HG03442 (cell line): ENCODE results near the gene PEX14.

Source experiments
- ATAC-seq: cut with Tn5 transposase; IDR thresholded peaks from one replicate; pipeline ENCODE4 v1.9.1; 2021; ENCODE audit warnings: mild to moderate bottlenecking, moderate library complexity; ENCODE audit not compliant: unreplicated experiment

PEX14 gene

GRCh38 chr1:10515976-10516750 is 41.4 kb downstream of the PEX14 start:
- ATAC-seq, result no peak

- no peak for ATAC-seq
These were observed 42.4 kb downstream of the PEX14 start for GRCh38 chr1:10516925-10517676.

GRCh38 chr1:10517677-10517982 is 42.9 kb downstream of the PEX14 start:
- ATAC-seq, result no peak

- no peak for ATAC-seq
These were observed 44.3 kb downstream of the PEX14 start for GRCh38 chr1:10519016-10519417.

GRCh38 chr1:10520497-10520896 is 45.7 kb downstream of the PEX14 start:
- ATAC-seq, result no peak

GRCh38 chr1:10520952-10521351 is 46.2 kb downstream of the PEX14 start:
- no peak for ATAC-seq

GRCh38 chr1:10521537-10522157 is 46.9 kb downstream of the PEX14 start:
- ATAC-seq, result no peak

- ATAC-seq, result no peak
These were observed 47.6 kb downstream of the PEX14 start for GRCh38 chr1:10522322-10522860.

- ATAC-seq, result no peak
These were observed 50.5 kb downstream of the PEX14 start for GRCh38 chr1:10525208-10525607.

- no peak for ATAC-seq
These were observed 53.6 kb downstream of the PEX14 start for GRCh38 chr1:10528066-10529014.

- ATAC-seq, result no peak
These were observed 54.3 kb downstream of the PEX14 start for GRCh38 chr1:10529091-10529490.

GRCh38 chr1:10529765-10530164 is 55.0 kb downstream of the PEX14 start:
- no peak for ATAC-seq

- no peak for ATAC-seq
These were observed 55.6 kb downstream of the PEX14 start for GRCh38 chr1:10530281-10530740.

GRCh38 chr1:10530756-10531495 is 56.2 kb downstream of the PEX14 start:
- ATAC-seq, result no peak

- no peak for ATAC-seq
These were observed 57.6 kb downstream of the PEX14 start for GRCh38 chr1:10532362-10532761.

- ATAC-seq, result no peak
These were observed 59.8 kb downstream of the PEX14 start for GRCh38 chr1:10534519-10534918.

- ATAC-seq, result no peak
These were observed 61.5 kb downstream of the PEX14 start for GRCh38 chr1:10536133-10536770.

- no peak for ATAC-seq
These were observed 62.5 kb downstream of the PEX14 start for GRCh38 chr1:10537082-10537766.
